ENCODE results near the gene EP300.

- TF ChIP-seq CTCF (IDR thresholded peaks at IDR 0.05) = no peak
- TF ChIP-seq POLR2A (IDR thresholded peaks at IDR 0.05) = no peak
Observed at GRCh38 chr22:41184679-41185078, 92.3 kb downstream of the EP300 start.
